Inflammatory macrophage (primary cell): ENCODE results near the gene DCTN2.
"Not testable (repeated sequence)": the region's sequence is repeated elsewhere in the genome, so short reads cannot be mapped to it uniquely, and the experiment has no call there.

Source experiments
- DNase-seq, 2 donors: peaks; one replicate each; pipeline ENCODE4 v3.0.0-alpha.2; 2020 to 2022

Gene DCTN2

GRCh38 chr12:57576613-57577160 lies 29.7 kb upstream of the DCTN2 start:
- no peak for DNase-seq

- no peak for DNase-seq
Measured at GRCh38 chr12:57575771-57576612, 29.0 kb upstream of the DCTN2 start.

- DNase-seq = no peak
Measured at GRCh38 chr12:57574795-57575194, 27.8 kb upstream of the DCTN2 start.

GRCh38 chr12:57571926-57572762 lies 25.2 kb upstream of the DCTN2 start:
- DNase-seq = no peak

- DNase-seq = not testable (repeated sequence)
Measured at GRCh38 chr12:57570438-57570837, 23.4 kb upstream of the DCTN2 start.

- DNase-seq = no peak
Measured at GRCh38 chr12:57569858-57570257, 22.9 kb upstream of the DCTN2 start.

- DNase-seq = no peak
Measured at GRCh38 chr12:57568838-57569237, 21.8 kb upstream of the DCTN2 start.

GRCh38 chr12:57564178-57564740 lies 17.3 kb upstream of the DCTN2 start:
- DNase-seq = no peak

GRCh38 chr12:57563358-57563757 lies 16.4 kb upstream of the DCTN2 start:
- DNase-seq = no peak

GRCh38 chr12:57561117-57561516 lies 14.1 kb upstream of the DCTN2 start:
- DNase-seq = not testable (repeated sequence)

- DNase-seq = no peak
Measured at GRCh38 chr12:57560516-57560915, 13.5 kb upstream of the DCTN2 start.

- no peak for DNase-seq
Measured at GRCh38 chr12:57558864-57559263, 11.9 kb upstream of the DCTN2 start.

GRCh38 chr12:57554897-57555296 lies 7.9 kb upstream of the DCTN2 start:
- DNase-seq = no peak

- DNase-seq = no peak
Measured at GRCh38 chr12:57554453-57554852, 7.5 kb upstream of the DCTN2 start.

GRCh38 chr12:57553343-57554202 lies 6.6 kb upstream of the DCTN2 start:
- DNase-seq = no peak

- no peak for DNase-seq
Measured at GRCh38 chr12:57552835-57553313, 5.9 kb upstream of the DCTN2 start.

- no peak for DNase-seq
Measured at GRCh38 chr12:57552306-57552651, 5.3 kb upstream of the DCTN2 start.

GRCh38 chr12:57551637-57552305 lies 4.8 kb upstream of the DCTN2 start:
- DNase-seq = no peak

GRCh38 chr12:57550641-57551549 lies 3.9 kb upstream of the DCTN2 start:
- DNase-seq = no peak

GRCh38 chr12:57549909-57550640 lies 3.1 kb upstream of the DCTN2 start, which contains the start of gene KIF5A:
KIF5A (plus strand) TSS chr12:57550044; CDS start chr12:57550272, 228 bp downstream.
- no peak for DNase-seq
